ENCODE results near the gene TMEM19. TPM values are rescaled to one million over a fixed set of nuclear protein-coding genes. Genes with fewer than 3 reads are reported as not detected.

Gene TMEM19
- total and polyA plus RNA-seq, 4 experiments from 2014 or later, result 10.5 to 49.0 (median 21.1) TPM

- no peak overlapping the region for H3K27ac Mint-ChIP-seq
- peaks cover 0 to 3% (median 1%) of the 10 kb centered on the region in 4 donors for H3K4me1 Mint-ChIP-seq
- peaks cover 45 to 52% of the 10 kb centered on the region in 2 donors for H3K36me3 Mint-ChIP-seq
- H3K27me3 Mint-ChIP-seq, result no peaks in the 10 kb centered on the region
- ChIA-PET POLR2A (ENCODE audit: partially characterized antibody) (interaction anchor here (1.8 kb wide), 1 partner anchor 17 kb away, joined by 7 read pairs; the partner anchor contains the start of gene TMEM19), CTCF (ENCODE audit: partially characterized antibody) (no interaction called here)
- Histone ChIP-seq H3K4me1 (ENCODE audit: insufficient read depth, low read length) (no peaks in the 10 kb centered on the region), H3K9me3 (ENCODE audit: control insufficient read depth in 1 of 2, low read length in 2 of 2) (no peaks in the 10 kb centered on the region), H3K27me3 (ENCODE audit: insufficient read depth, low read length) (no peaks in the 10 kb centered on the region), H3K4me3 (ENCODE audit: low read length in 2 of 2) (no peak overlapping the region), H3K27ac (ENCODE audit: low read depth, low read length) (no peak overlapping the region), H3K36me3 (ENCODE audit: insufficient read depth, low read length) (no peaks in the 10 kb centered on the region)
- DNase-seq, result no peak
- intact Hi-C loops (cut with micrococcal nuclease), result no loop called here
- H3K4me3 Mint-ChIP-seq, result no peak overlapping the region
- H3K9me3 Mint-ChIP-seq, result no peaks in the 10 kb centered on the region
Observed at GRCh38 chr12:71702590-71702989, 16.7 kb downstream of the TMEM19 start.

DNA sequence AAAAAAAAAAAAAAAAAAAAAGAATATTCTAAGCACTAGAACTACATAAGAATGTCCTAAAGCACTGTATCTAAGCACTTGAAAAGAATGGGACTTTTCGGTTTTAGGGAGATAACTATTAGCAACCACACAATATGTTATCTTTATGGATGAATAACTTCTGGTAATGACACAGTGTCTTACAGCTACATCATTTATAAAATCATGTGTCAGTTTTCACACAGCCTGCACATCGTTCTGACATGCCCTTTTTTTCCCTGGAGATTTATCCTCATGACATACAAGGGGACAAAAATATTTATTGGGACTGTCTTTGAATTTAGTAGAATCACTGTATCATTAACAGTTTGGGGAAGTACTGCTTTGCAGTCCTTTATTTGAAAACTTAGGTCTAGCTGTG is 17.3 kb downstream of the TMEM19 start:
- H3K27ac ChIP-seq (ENCODE audit: low read depth, low read length), result no peak overlapping the region
- no peaks in the 10 kb centered on the region for H3K9me3 ChIP-seq (ENCODE audit: control insufficient read depth in 1 of 2, low read length in 2 of 2)
- Mint-ChIP-seq H3K9me3 (no peaks in the 10 kb centered on the region), H3K4me3 (no peak overlapping the region), H3K27ac (peak overlapping the region in 1 of 7 donors; percentile 41), H3K4me1 (peaks cover 4 to 9% (median 6%) of the 10 kb centered on the region in 4 donors), H3K36me3 (peaks cover 40 to 52% of the 10 kb centered on the region in 2 donors), H3K27me3 (no peaks in the 10 kb centered on the region)
- H3K27me3 ChIP-seq (ENCODE audit: insufficient read depth, low read length), result no peaks in the 10 kb centered on the region
- no peak overlapping the region for H3K4me3 ChIP-seq (ENCODE audit: low read length in 2 of 2)
- H3K36me3 ChIP-seq (ENCODE audit: insufficient read depth, low read length), result no peaks in the 10 kb centered on the region
- no peak for DNase-seq
- ChIA-PET CTCF (ENCODE audit: partially characterized antibody) (interaction anchor here (1.2 to 1.3 kb wide), 2 partner anchors 44 to 67 kb away, joined by 4 to 8 read pairs; no protein-coding TSS in a partner anchor), POLR2A (ENCODE audit: partially characterized antibody) (interaction anchor here (1.8 kb wide), 1 partner anchor 17 kb away, joined by 7 read pairs; the partner anchor contains the start of gene TMEM19)
- H3K4me1 ChIP-seq (ENCODE audit: insufficient read depth, low read length), result no peaks in the 10 kb centered on the region
- intact Hi-C loops (cut with micrococcal nuclease), result no loop called here

GRCh38 chr12:71704920-71705319 is 19.0 kb downstream of the TMEM19 start:
- ChIA-PET CTCF (ENCODE audit: partially characterized antibody) (interaction anchor here (1.0 kb wide), 1 partner anchor 12 kb away, joined by 3 read pairs; no protein-coding TSS in a partner anchor), POLR2A (ENCODE audit: partially characterized antibody) (no interaction called here)
- H3K27me3 ChIP-seq (ENCODE audit: insufficient read depth, low read length), result no peaks in the 10 kb centered on the region
- no peak overlapping the region for H3K4me3 ChIP-seq (ENCODE audit: low read length in 2 of 2)
- H3K9me3 ChIP-seq (ENCODE audit: control insufficient read depth in 1 of 2, low read length in 2 of 2), result no peaks in the 10 kb centered on the region
- H3K27ac ChIP-seq (ENCODE audit: low read depth, low read length), result no peak overlapping the region
- H3K27ac Mint-ChIP-seq, result no peak overlapping the region
- intact Hi-C loops (cut with micrococcal nuclease), result no loop called here
- no peaks in the 10 kb centered on the region for H3K4me1 ChIP-seq (ENCODE audit: insufficient read depth, low read length)
- H3K27me3 Mint-ChIP-seq, result no peaks in the 10 kb centered on the region
- H3K4me3 Mint-ChIP-seq, result no peak overlapping the region
- H3K36me3 Mint-ChIP-seq, result peaks cover 26 to 42% of the 10 kb centered on the region in 2 donors
- H3K9me3 Mint-ChIP-seq, result peaks cover 0 to 6% (median under 1%) of the 10 kb centered on the region in 8 donors
- no peak for DNase-seq
- H3K36me3 ChIP-seq (ENCODE audit: insufficient read depth, low read length), result no peaks in the 10 kb centered on the region
- peaks cover 4 to 11% (median 8%) of the 10 kb centered on the region in 4 donors for H3K4me1 Mint-ChIP-seq

DNA sequence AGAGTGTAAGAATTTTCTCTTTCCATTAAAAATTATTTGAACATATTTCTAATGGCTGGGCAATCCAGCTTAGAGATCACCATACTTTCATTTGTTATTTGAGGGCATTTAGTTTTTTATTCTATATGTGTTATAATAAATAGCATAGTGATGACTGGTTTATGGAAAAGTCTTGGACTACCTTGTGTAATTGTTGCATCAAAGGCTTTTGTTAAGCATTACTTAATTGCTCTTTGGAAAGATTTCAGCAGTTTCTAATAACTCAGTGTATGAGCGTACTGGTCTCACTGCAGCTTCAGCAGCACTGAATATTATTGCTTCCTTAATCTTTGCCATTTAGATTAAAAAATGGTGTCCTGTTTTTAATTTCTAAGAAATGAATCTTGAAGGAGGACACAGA is 22.8 kb downstream of the TMEM19 start:
- peaks cover 0 to 8% of the 10 kb centered on the region in 2 donors for H3K9me3 ChIP-seq (ENCODE audit: control insufficient read depth in 1 of 2, low read length in 2 of 2)
- Mint-ChIP-seq H3K27ac (no peak overlapping the region), H3K36me3 (peaks cover 11 to 27% of the 10 kb centered on the region in 2 donors), H3K4me3 (no peak overlapping the region), H3K4me1 (peaks cover 4 to 11% (median 8%) of the 10 kb centered on the region in 4 donors), H3K9me3 (peaks cover 0 to 31% (median 23%) of the 10 kb centered on the region in 8 donors), H3K27me3 (no peaks in the 10 kb centered on the region)
- POLR2A ChIA-PET (ENCODE audit: partially characterized antibody), result no interaction called here
- DNase-seq, result no peak
- H3K27me3 ChIP-seq (ENCODE audit: insufficient read depth, low read length), result no peaks in the 10 kb centered on the region
- no peaks in the 10 kb centered on the region for H3K36me3 ChIP-seq (ENCODE audit: insufficient read depth, low read length)
- CTCF ChIA-PET (ENCODE audit: partially characterized antibody), result interaction anchor here (1.0 to 1.3 kb wide), 3 partner anchors 39 to 316 kb away, joined by 3 to 6 read pairs (median 3); no protein-coding TSS in a partner anchor
- no peak overlapping the region for H3K27ac ChIP-seq (ENCODE audit: low read depth, low read length)
- no peaks in the 10 kb centered on the region for H3K4me1 ChIP-seq (ENCODE audit: insufficient read depth, low read length)
- intact Hi-C loops (cut with micrococcal nuclease), result no loop called here
- H3K4me3 ChIP-seq (ENCODE audit: low read length in 2 of 2), result no peak overlapping the region

GRCh38 chr12:71710276-71711125 is 24.6 kb downstream of the TMEM19 start:
- no peaks in the 10 kb centered on the region for H3K4me1 ChIP-seq (ENCODE audit: insufficient read depth, low read length)
- no peak overlapping the region for H3K4me3 ChIP-seq (ENCODE audit: low read length in 2 of 2)
- intact Hi-C loops (cut with micrococcal nuclease), result no loop called here
- H3K4me3 Mint-ChIP-seq, result no peak overlapping the region
- peaks cover 1 to 20% of the 10 kb centered on the region in 2 donors for H3K36me3 Mint-ChIP-seq
- H3K9me3 Mint-ChIP-seq, result peaks cover 0 to 45% (median 36%) of the 10 kb centered on the region in 8 donors
- no peaks in the 10 kb centered on the region for H3K27me3 Mint-ChIP-seq
- no peak for DNase-seq
- H3K36me3 ChIP-seq (ENCODE audit: insufficient read depth, low read length), result no peaks in the 10 kb centered on the region
- H3K9me3 ChIP-seq (ENCODE audit: control insufficient read depth in 1 of 2, low read length in 2 of 2), result peaks cover 0 to 8% of the 10 kb centered on the region in 2 donors
- peaks cover 4 to 11% (median 8%) of the 10 kb centered on the region in 4 donors for H3K4me1 Mint-ChIP-seq
- ChIA-PET POLR2A (ENCODE audit: partially characterized antibody) (no interaction called here), CTCF (ENCODE audit: partially characterized antibody) (no interaction called here)
- H3K27ac ChIP-seq (ENCODE audit: low read depth, low read length), result no peak overlapping the region
- no peaks in the 10 kb centered on the region for H3K27me3 ChIP-seq (ENCODE audit: insufficient read depth, low read length)
- H3K27ac Mint-ChIP-seq, result no peak overlapping the region

- H3K27me3 Mint-ChIP-seq, result peaks cover 0 to 5% of the 10 kb centered on the region in 2 donors
- POLR2A ChIA-PET (ENCODE audit: partially characterized antibody), result interaction anchor here (0.5 kb wide), 1 partner anchor 1337 kb away, joined by 3 read pairs; no protein-coding TSS in a partner anchor
- H3K4me3 Mint-ChIP-seq, result no peak overlapping the region
- intact Hi-C loops (cut with micrococcal nuclease), result no loop called here
- Histone ChIP-seq H3K9me3 (ENCODE audit: control insufficient read depth in 1 of 2, low read length in 2 of 2) (no peaks in the 10 kb centered on the region), H3K4me3 (ENCODE audit: low read length in 2 of 2) (no peak overlapping the region), H3K36me3 (ENCODE audit: insufficient read depth, low read length) (no peaks in the 10 kb centered on the region), H3K4me1 (ENCODE audit: insufficient read depth, low read length) (no peaks in the 10 kb centered on the region), H3K27me3 (ENCODE audit: insufficient read depth, low read length) (no peaks in the 10 kb centered on the region), H3K27ac (ENCODE audit: low read depth, low read length) (no peak overlapping the region)
- H3K9me3 Mint-ChIP-seq, result peaks cover 2 to 28% (median 20%) of the 10 kb centered on the region in 8 donors
- H3K27ac Mint-ChIP-seq, result no peak overlapping the region
- peaks cover 0 to 3% of the 10 kb centered on the region in 2 donors for H3K36me3 Mint-ChIP-seq
- CTCF ChIA-PET (ENCODE audit: partially characterized antibody), result no interaction called here
- no peak for DNase-seq
- no peaks in the 10 kb centered on the region for H3K4me1 Mint-ChIP-seq
Observed at GRCh38 chr12:71718611-71719010, 32.7 kb downstream of the TMEM19 start.

- Histone ChIP-seq H3K9me3 (ENCODE audit: control insufficient read depth in 1 of 2, low read length in 2 of 2) (no peaks in the 10 kb centered on the region), H3K36me3 (ENCODE audit: insufficient read depth, low read length) (no peaks in the 10 kb centered on the region), H3K27me3 (ENCODE audit: insufficient read depth, low read length) (no peaks in the 10 kb centered on the region), H3K27ac (ENCODE audit: low read depth, low read length) (no peak overlapping the region), H3K4me1 (ENCODE audit: insufficient read depth, low read length) (no peaks in the 10 kb centered on the region), H3K4me3 (ENCODE audit: low read length in 2 of 2) (no peak overlapping the region)
- H3K9me3 Mint-ChIP-seq, result peaks cover 2 to 18% (median 11%) of the 10 kb centered on the region in 8 donors
- H3K4me1 Mint-ChIP-seq, result no peaks in the 10 kb centered on the region
- intact Hi-C loops (cut with micrococcal nuclease), result no loop called here
- no peak overlapping the region for H3K4me3 Mint-ChIP-seq
- H3K27me3 Mint-ChIP-seq, result peaks cover 0 to 5% of the 10 kb centered on the region in 2 donors
- no peak for DNase-seq
- peaks cover 0 to 3% of the 10 kb centered on the region in 2 donors for H3K36me3 Mint-ChIP-seq
- ChIA-PET CTCF (ENCODE audit: partially characterized antibody) (no interaction called here), POLR2A (ENCODE audit: partially characterized antibody) (no interaction called here)
- no peak overlapping the region for H3K27ac Mint-ChIP-seq
Observed at GRCh38 chr12:71719647-71720370, 33.9 kb downstream of the TMEM19 start.

Measured in CD4-positive, alpha-beta memory T cell (primary cell).